Lower lobe of right lung (tissue), 2 donors: ENCODE data around the gene PTPRD. TPM values are rescaled to one million over a fixed set of nuclear protein-coding genes. Genes with fewer than 3 reads are reported as not detected.
"Not testable (repeated sequence)": the region's sequence is repeated elsewhere in the genome, so short reads cannot be mapped to it uniquely, and the experiment has no call there.

Experiments used
- ATAC-seq, 2 donors: fragments of 200-7000 bp; cut with Tn5 transposase; one replicate each; pipeline ENCODE4 v1.9.1; 2020 to 2022; ENCODE audit warnings: mild to moderate bottlenecking in 2 of 2, moderate library complexity in 2 of 2
- DNase-seq: peaks from one replicate; pipeline ENCODE4 v3.0.0-alpha.2; 2020
- H3K27ac ChIP-seq: fragments of 200-600 bp; one replicate; pipeline ENCODE4 v1.8.0; 2022
- H3K27me3 ChIP-seq: fragments of 200-600 bp; one replicate; pipeline ENCODE4 v1.8.0; 2022; ENCODE audit warnings: low read depth
- H3K36me3 ChIP-seq: fragments of 200-600 bp; one replicate; pipeline ENCODE4 v1.8.0; 2022; ENCODE audit warnings: mild to moderate bottlenecking
- H3K4me1 ChIP-seq: fragments of 200-600 bp; one replicate; pipeline ENCODE4 v1.8.0; 2022
- H3K4me3 ChIP-seq: fragments of 200-600 bp; one replicate; pipeline ENCODE4 v1.8.0; 2022; ENCODE audit warnings: mild to moderate bottlenecking
- H3K9me3 ChIP-seq: fragments of 200-600 bp; one replicate; pipeline ENCODE4 v1.8.0; 2022
- intact Hi-C: fragments of 100-400 bp; cut with DNase I; formaldehyde crosslinking; loops from one replicate; pipeline ENCODE4 v1.11.0; 2022
- total RNA-seq: library from RNA; stranded (reverse); fragmentation: NEBNext Ultra II Directional; extraction: Animal tissue kit (Norgen Biotek cat#: 25700); gene quantifications from one replicate; pipeline ENCODE4 v1.2.1, GENCODE V29; 2021
- TF ChIP-seq, protein P1 (sequence below): fragments of 200-600 bp; IDR thresholded peaks from one replicate; pipeline ENCODE4 v1.8.0; 2022; ENCODE audit warnings: antibody characterized with exemption, mild to moderate bottlenecking
- donor health status: DM: no; HTN: yes; CAD: no; lungs with severe emphysema.

PTPRD gene
- total RNA-seq, 1 donor from 2014 or later = 17.2 TPM

GRCh38 chr9:9942764-9943424 is 669.9 kb downstream of the PTPRD start:
- no peak overlapping the region for H3K27ac ChIP-seq
- peak; percentile 54 to 80 for ATAC-seq
- H3K36me3 ChIP-seq = no peaks in the 10 kb centered on the region
- H3K9me3 ChIP-seq = no peaks in the 10 kb centered on the region
- intact Hi-C loops = no loop called here
- peak; percentile 43 for DNase-seq
- H3K4me3 ChIP-seq = no peak overlapping the region
- H3K4me1 ChIP-seq = no peaks in the 10 kb centered on the region
- no peaks in the 10 kb centered on the region for H3K27me3 ChIP-seq
- TF ChIP-seq, protein P1, sequence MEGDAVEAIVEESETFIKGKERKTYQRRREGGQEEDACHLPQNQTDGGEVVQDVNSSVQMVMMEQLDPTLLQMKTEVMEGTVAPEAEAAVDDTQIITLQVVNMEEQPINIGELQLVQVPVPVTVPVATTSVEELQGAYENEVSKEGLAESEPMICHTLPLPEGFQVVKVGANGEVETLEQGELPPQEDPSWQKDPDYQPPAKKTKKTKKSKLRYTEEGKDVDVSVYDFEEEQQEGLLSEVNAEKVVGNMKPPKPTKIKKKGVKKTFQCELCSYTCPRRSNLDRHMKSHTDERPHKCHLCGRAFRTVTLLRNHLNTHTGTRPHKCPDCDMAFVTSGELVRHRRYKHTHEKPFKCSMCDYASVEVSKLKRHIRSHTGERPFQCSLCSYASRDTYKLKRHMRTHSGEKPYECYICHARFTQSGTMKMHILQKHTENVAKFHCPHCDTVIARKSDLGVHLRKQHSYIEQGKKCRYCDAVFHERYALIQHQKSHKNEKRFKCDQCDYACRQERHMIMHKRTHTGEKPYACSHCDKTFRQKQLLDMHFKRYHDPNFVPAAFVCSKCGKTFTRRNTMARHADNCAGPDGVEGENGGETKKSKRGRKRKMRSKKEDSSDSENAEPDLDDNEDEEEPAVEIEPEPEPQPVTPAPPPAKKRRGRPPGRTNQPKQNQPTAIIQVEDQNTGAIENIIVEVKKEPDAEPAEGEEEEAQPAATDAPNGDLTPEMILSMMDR = peak; percentile 87

DNA sequence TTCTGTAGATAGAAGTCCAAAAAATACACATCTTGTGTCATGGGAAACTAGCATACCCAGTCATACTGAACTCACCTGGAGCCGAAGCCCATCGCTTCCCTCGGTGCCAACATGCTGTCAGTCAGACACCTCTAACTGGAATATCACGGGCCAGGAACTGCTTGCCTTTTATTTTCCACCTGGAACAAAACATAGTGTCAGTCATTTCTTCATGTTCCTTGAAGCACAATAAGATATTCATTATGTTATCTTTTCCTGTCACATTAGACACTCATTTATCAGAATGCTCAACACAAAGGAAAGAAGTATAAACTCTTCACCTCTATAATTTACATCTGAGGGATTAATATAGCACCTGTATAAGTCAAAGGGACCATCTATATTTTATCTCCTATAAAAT is 674.4 kb downstream of the PTPRD start:
- intact Hi-C loops = no loop called here
- Histone ChIP-seq H3K4me3 (no peak overlapping the region), H3K36me3 (no peaks in the 10 kb centered on the region), H3K4me1 (no peaks in the 10 kb centered on the region), H3K9me3 (no peaks in the 10 kb centered on the region), H3K27me3 (no peaks in the 10 kb centered on the region), H3K27ac (no peak overlapping the region)
- TF ChIP-seq, protein P1 = no peak
- no peak for DNase-seq
- no peak for ATAC-seq

DNA sequence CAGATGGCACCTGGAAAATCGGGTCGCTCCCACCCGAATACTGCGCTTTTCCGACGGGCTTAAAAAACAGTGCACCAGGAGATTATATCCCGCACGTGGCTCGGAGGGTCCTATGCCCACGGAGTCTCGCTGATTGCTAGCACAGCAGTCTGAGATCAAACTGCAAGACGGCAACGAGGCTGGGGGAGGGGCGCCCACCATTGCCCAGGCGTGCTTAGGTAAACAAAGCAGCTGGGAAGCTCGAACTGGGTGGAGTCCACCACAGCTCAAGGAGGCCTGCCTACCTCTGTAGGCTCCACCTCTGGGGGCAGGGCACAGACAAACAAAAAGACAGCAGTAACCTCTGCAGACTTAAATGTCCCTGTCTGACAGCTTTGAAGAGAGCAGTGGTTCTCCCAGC is 681.3 kb downstream of the PTPRD start:
- ATAC-seq, H3K36me3 ChIP-seq, intact Hi-C loops, H3K9me3 ChIP-seq, H3K4me1 ChIP-seq, H3K4me3 ChIP-seq, H3K27me3 ChIP-seq, DNase-seq, H3K27ac ChIP-seq: not testable (repeated sequence)

DNA sequence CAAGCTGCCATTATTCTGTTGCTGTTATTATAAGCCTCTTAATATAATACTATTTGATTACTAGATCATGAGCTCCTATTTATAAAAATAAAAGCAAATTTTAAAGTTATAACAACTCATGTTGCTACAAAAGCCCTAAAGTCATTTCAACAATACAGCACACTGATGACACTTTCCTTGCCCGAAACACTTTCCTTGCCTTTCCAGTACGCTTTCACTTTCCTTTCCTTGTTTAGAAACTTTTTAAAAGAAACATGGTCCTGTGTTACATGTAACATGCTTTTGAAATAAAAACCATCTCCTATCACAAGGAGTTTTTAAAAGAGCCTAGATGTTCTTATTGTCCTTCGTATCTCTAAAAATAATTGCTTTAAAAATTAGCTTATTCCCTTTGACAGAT is 688.4 kb downstream of the PTPRD start:
- H3K4me3 ChIP-seq = no peak overlapping the region
- no peaks in the 10 kb centered on the region for H3K9me3 ChIP-seq
- H3K27me3 ChIP-seq = no peaks in the 10 kb centered on the region
- TF ChIP-seq, protein P1 = no peak
- H3K36me3 ChIP-seq = no peaks in the 10 kb centered on the region
- ATAC-seq = no peak
- no peak for DNase-seq
- H3K4me1 ChIP-seq = no peaks in the 10 kb centered on the region
- H3K27ac ChIP-seq = no peak overlapping the region
- intact Hi-C loops = no loop called here

- intact Hi-C loops = no loop called here
- no peaks in the 10 kb centered on the region for H3K9me3 ChIP-seq
Observed at GRCh38 chr9:9921805-9922204, 691.0 kb downstream of the PTPRD start.

DNA sequence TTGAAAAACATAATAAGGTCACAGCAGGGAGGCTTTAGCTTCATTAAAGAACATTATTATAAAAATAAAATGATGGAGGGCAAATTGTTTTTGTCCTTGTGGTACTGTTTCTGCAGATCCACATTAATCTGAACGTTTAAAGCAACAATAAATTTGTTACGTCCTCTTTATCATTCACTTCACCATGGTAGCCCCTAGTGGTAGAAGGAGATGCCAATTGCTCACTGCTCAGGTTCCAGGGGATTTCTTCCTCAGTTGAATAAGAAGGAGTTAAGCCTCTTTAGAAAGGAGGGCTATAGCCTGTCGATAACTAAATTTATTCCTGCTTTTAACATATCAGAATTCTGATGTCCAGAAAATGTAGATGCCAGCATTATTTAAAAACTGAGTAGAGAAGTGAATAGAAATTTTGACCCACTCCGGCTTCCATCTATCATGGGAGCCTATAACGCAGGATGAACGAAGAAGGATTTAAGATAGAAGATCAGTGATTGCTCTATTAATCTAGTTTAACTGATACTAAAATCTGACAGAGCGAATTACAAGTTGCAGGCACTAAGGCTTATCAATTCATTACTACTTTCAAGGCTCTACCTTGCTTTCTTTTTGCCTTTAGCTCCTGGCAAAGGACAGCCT is 692.3 kb downstream of the PTPRD start:
- no peak for DNase-seq
- no peak overlapping the region for H3K27ac ChIP-seq
- H3K9me3 ChIP-seq = no peaks in the 10 kb centered on the region
- no peaks in the 10 kb centered on the region for H3K27me3 ChIP-seq
- TF ChIP-seq, protein P1 = no peak
- no peaks in the 10 kb centered on the region for H3K36me3 ChIP-seq
- intact Hi-C loops = no loop called here
- H3K4me3 ChIP-seq = no peak overlapping the region
- no peak for ATAC-seq
- no peaks in the 10 kb centered on the region for H3K4me1 ChIP-seq

More at GRCh38 chr9:9921805-9922204, 691.0 kb downstream of the PTPRD start:
- ATAC-seq = no peak
- Histone ChIP-seq H3K27ac (no peak overlapping the region), H3K27me3 (no peaks in the 10 kb centered on the region), H3K4me3 (no peak overlapping the region), H3K36me3 (no peaks in the 10 kb centered on the region), H3K4me1 (no peaks in the 10 kb centered on the region)
- TF ChIP-seq, protein P1 = no peak
- no peak for DNase-seq
